CD8-positive, alpha-beta memory T cell (primary cell): Measurements from ENCODE around the gene CRB3. TPM values are rescaled to one million over a fixed set of nuclear protein-coding genes. Genes with fewer than 3 reads are reported as not detected.
A peak's percentile ranks its signal among the peaks of the same experiment; 100 is the strongest.

Source experiments
- CTCF ChIA-PET: fragments of 350-600 bp; sonication (Branson Sonifier 250); formaldehyde crosslinking; loops from one replicate; lab custom pipeline; 2021; ENCODE audit warnings: antibody characterized with exemption; lab: Charles Lee
- POLR2A ChIA-PET: fragments of 350-600 bp; sonication (Branson Sonifier 250); formaldehyde crosslinking; loops from one replicate; lab custom pipeline; 2021; ENCODE audit warnings: antibody characterized with exemption; lab: Charles Lee
- DNase-seq, 5 donors: peaks; one replicate each; pipeline versions ENCODE4 v3.0.0 to v3.0.0-alpha.2; 2020 to 2022; ENCODE audit warnings: mixed read lengths in 1 of 5
- H3K27ac ChIP-seq: one replicate; pipeline ENCODE4 v1.7.0; 2013; ENCODE audit warnings: low read depth, mild to moderate bottlenecking, low read length, moderate library complexity
- H3K27me3 ChIP-seq: 2 replicates; pipeline ENCODE4 v1.7.0; 2013; ENCODE audit warnings: low read length, mild to moderate bottlenecking; ENCODE audit not compliant: insufficient read depth, poor library complexity, severe bottlenecking
- H3K36me3 ChIP-seq: 2 replicates; pipeline ENCODE4 v1.7.0; 2013; ENCODE audit warnings: mild to moderate bottlenecking, low read length, moderate library complexity; ENCODE audit not compliant: insufficient read depth
- H3K4me1 ChIP-seq: 2 replicates; pipeline ENCODE4 v1.7.0; 2013; ENCODE audit warnings: mild to moderate bottlenecking, low read length, moderate library complexity; ENCODE audit not compliant: insufficient read depth
- H3K4me3 ChIP-seq: 2 replicates; pipeline ENCODE4 v1.7.0; 2013; ENCODE audit warnings: mild to moderate bottlenecking, low read length
- H3K9me3 ChIP-seq: 2 replicates; pipeline ENCODE4 v1.7.0; 2013; ENCODE audit warnings: mild to moderate bottlenecking, low read length
- H3K27ac Mint-ChIP-seq, 8 donors: one replicate each; pipeline ENCODE4 v1.8.0; 2020 to 2021; ENCODE audit warnings: mixed read lengths in 8 of 8, mild to moderate bottlenecking in 6 of 8, inconsistent platforms in 3 of 8, moderate library complexity in 3 of 8
- H3K27me3 Mint-ChIP-seq, 2 donors: one replicate each; pipeline ENCODE4 v1.8.0; 2020 to 2021; ENCODE audit warnings: mixed read lengths in 2 of 2, mild to moderate bottlenecking in 1 of 2, moderate library complexity in 1 of 2
- H3K36me3 Mint-ChIP-seq, 3 donors: one replicate each; pipeline ENCODE4 v1.8.0; 2020 to 2021; ENCODE audit warnings: mixed read lengths in 3 of 3, inconsistent platforms in 1 of 3, mild to moderate bottlenecking in 1 of 3
- H3K4me1 Mint-ChIP-seq, 3 donors: one replicate each; pipeline ENCODE4 v1.8.0; 2020 to 2021; ENCODE audit warnings: mixed read lengths in 3 of 3, inconsistent platforms in 1 of 3, mild to moderate bottlenecking in 1 of 3
- H3K4me3 Mint-ChIP-seq, 7 donors: one replicate each; pipeline ENCODE4 v1.8.0; 2020 to 2021; ENCODE audit warnings: mixed read lengths in 7 of 7, mild to moderate bottlenecking in 6 of 7, moderate library complexity in 4 of 7, inconsistent platforms in 2 of 7
- H3K9me3 Mint-ChIP-seq, 5 donors: one replicate each; pipeline ENCODE4 v1.8.0; 2020 to 2022; ENCODE audit warnings: mixed read lengths in 5 of 5, mild to moderate bottlenecking in 3 of 5, moderate library complexity in 2 of 5, inconsistent platforms in 1 of 5
- polyA plus RNA-seq: library from polyadenylated mRNA; unstranded; fragments of 300-500 nt; fragmentation: Illumina TruSeq; gene quantifications from one replicate; pipeline ENCODE4 v1.2.3, GENCODE V29; 2021
- total RNA-seq, 2 experiments: library from RNA; stranded (reverse); gene quantifications; one replicate each; pipeline ENCODE4 v1.2.3, GENCODE V29; 2021

Gene CRB3, protein sequence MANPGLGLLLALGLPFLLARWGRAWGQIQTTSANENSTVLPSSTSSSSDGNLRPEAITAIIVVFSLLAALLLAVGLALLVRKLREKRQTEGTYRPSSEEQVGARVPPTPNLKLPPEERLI
- 1 to 10 TPM in 1 of 2 experiments, under 1 TPM in 1; 0.88 to 1.8 TPM for total RNA-seq
- 4.1 TPM for polyA plus RNA-seq

DNA sequence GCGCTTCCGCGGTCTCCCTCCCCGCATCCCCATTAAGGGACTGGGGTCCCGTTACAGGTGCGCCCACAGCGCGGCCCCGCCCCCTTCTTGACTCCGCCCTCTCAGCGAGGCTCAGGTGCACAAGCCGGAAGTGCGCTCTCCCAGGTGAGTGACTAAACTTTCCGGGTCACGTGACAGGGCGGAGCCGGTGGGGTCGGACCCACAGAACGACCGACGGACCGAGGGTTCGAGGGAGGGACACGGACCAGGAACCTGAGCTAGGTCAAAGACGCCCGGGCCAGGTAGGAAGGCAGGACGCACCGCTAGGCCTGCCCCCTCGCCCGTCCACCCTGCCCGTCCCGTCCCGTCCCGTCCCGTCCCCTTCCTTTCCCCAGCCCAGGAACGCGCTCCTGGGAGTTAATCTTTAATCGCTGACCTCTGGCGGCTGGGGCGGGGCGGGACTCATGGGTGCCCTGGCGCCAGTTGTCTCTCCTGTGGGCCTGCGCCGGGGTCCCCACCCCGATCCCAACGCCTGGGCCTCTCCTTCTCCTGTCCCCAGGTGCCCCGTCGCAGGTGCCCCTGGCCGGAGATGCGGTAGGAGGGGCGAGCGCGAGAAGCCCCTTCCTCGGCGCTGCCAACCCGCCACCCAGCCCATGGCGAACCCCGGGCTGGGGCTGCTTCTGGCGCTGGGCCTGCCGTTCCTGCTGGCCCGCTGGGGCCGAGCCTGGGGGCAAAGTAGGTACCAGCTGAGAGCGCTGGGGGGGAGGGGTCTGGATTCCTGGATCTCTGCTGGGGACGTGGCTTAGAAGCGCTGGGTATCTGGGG lies at the start of gene CRB3:
CRB3 (plus strand) TSS at position 202 of the 804 bp plus-strand sequence; CDS start at position 633, 431 bp downstream.
- peak within 1 kb of the TSS; percentile 33 to 83 (median 63) for H3K4me3 Mint-ChIP-seq
- Histone ChIP-seq H3K4me1 (peaks cover 12% of the 10 kb centered on the region), H3K9me3 (no peaks in the 10 kb centered on the region), H3K36me3 (no peaks in the 10 kb centered on the region), H3K27ac (no peak within 1 kb of the TSS), H3K27me3 (no peaks in the 10 kb centered on the region), H3K4me3 (peak within 1 kb of the TSS; percentile 45)
- POLR2A ChIA-PET, result no interaction called here
- H3K36me3 Mint-ChIP-seq, result peaks cover 0 to 26% (median 1%) of the 10 kb centered on the region in 3 donors
- H3K9me3 Mint-ChIP-seq, result no peaks in the 10 kb centered on the region
- CTCF ChIA-PET, result interaction anchor here (1.7 kb wide), 1 partner anchor 18 kb away, joined by 8 read pairs; the partner anchor contains the start of gene DENND1C
- DNase-seq, result peak in 4 of 5 donors; percentile 25 to 77 (median 48)
- peak within 1 kb of the TSS in 5 of 8 donors; percentile 19 to 91 (median 60) for H3K27ac Mint-ChIP-seq
- peaks cover 14 to 25% (median 20%) of the 10 kb centered on the region in 3 donors for H3K4me1 Mint-ChIP-seq
- no peaks in the 10 kb centered on the region for H3K27me3 Mint-ChIP-seq

DNA sequence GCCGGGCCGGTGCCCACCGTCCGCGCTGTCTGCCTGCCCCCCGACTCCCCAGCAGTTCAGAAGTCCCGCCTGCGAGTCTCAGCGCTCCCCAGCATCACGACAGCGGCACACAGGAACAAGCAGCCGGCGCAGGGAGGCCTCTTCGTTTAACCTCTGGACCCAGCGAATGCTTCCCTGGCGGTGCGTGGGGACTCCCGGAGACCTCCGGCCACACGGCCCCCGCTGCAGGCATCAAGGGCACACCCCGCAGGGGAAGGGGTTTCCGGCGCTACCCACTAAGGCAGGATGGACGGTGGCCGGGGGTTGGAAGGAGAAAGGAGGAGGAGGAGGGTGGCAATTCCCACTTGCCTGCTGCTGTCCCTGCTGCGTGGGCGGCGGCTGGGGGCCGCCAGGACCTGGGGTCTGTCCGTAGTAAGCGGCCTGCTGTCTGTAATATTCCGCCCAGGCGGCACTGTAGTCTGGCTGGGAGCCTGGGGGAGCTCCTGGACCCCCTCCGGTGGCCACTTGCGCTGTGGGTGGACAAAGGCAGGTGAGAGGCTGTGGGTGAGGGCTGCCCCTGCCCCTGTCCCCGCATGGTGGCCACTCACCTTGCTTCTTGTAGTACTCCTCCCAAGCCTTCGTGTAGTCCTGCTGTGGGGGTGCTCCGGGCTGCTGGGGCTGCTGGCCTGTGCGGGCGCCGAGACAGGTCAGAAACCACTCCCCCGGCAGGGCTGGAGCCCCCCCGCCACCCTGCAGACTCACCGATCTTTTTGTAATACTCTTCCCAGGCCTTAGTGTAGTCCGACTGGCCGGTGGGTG lies 49.1 kb upstream of the CRB3 start:
- no peaks in the 10 kb centered on the region for H3K27me3 ChIP-seq
- POLR2A ChIA-PET, result no interaction called here
- H3K4me1 ChIP-seq, result no peaks in the 10 kb centered on the region
- no peak overlapping the region for H3K27ac ChIP-seq
- Mint-ChIP-seq H3K27ac (no peak overlapping the region), H3K27me3 (no peaks in the 10 kb centered on the region), H3K4me3 (no peak overlapping the region), H3K9me3 (no peaks in the 10 kb centered on the region), H3K4me1 (no peaks in the 10 kb centered on the region), H3K36me3 (peaks cover 2 to 68% (median 2%) of the 10 kb centered on the region in 3 donors)
- H3K9me3 ChIP-seq, result no peaks in the 10 kb centered on the region
- H3K4me3 ChIP-seq, result no peak overlapping the region
- H3K36me3 ChIP-seq, result peaks cover 38% of the 10 kb centered on the region
- CTCF ChIA-PET, result no interaction called here
- no peak for DNase-seq

GRCh38 chr19:6415591-6416190 lies 48.4 kb upstream of the CRB3 start:
- Histone ChIP-seq H3K27ac (no peak overlapping the region), H3K4me1 (no peaks in the 10 kb centered on the region), H3K9me3 (no peaks in the 10 kb centered on the region), H3K36me3 (peaks cover 45% of the 10 kb centered on the region), H3K27me3 (no peaks in the 10 kb centered on the region), H3K4me3 (no peak overlapping the region)
- H3K27me3 Mint-ChIP-seq, result no peaks in the 10 kb centered on the region
- H3K36me3 Mint-ChIP-seq, result peaks cover 3 to 75% (median 5%) of the 10 kb centered on the region in 3 donors
- H3K4me3 Mint-ChIP-seq, result no peak overlapping the region
- H3K9me3 Mint-ChIP-seq, result no peaks in the 10 kb centered on the region
- no peak overlapping the region for H3K27ac Mint-ChIP-seq
- ChIA-PET POLR2A (no interaction called here), CTCF (no interaction called here)
- DNase-seq, result no peak
- H3K4me1 Mint-ChIP-seq, result peaks cover 0 to 3% (median 1%) of the 10 kb centered on the region in 3 donors

DNA sequence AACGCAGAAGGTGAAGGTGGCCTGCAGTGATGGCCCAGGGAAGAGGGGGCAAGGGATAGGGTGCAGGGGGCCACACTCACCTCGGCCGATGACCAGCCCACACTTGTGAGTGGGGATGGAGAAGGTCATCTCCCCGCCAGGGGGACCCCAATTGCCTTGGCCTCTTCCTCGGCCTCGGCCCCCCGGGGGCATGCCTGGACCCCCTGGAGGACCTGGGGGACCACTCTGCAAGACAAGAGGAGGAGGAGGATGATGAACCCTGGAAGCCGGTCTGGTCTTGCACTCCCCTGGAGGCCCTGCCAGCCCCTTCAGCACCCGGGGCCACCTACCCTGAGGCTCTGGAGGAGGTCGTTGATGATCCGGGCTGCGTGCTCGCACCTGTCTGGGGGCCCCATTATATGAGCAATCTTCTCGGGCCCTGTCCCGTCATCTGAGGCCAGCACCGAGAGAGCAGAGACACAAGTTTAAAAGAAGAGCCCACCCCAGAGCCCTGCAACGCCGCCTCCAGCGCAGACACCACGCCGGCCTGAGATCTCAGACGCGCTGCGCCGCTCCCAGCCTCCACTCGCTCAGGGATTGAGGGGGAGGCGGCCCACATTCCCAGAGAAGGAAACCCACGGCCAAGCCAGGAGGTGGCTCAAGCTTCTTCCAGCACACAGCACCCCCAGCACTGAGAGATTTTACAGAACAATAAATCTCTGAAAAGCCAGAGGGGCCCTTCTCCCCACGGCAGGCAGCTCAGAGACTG lies 47.2 kb upstream of the CRB3 start:
- CTCF ChIA-PET, result interaction anchor here (0.6 to 1.3 kb wide), 2 partner anchors 19 to 103 kb away, joined by 3 read pairs; no protein-coding TSS in a partner anchor

DNA sequence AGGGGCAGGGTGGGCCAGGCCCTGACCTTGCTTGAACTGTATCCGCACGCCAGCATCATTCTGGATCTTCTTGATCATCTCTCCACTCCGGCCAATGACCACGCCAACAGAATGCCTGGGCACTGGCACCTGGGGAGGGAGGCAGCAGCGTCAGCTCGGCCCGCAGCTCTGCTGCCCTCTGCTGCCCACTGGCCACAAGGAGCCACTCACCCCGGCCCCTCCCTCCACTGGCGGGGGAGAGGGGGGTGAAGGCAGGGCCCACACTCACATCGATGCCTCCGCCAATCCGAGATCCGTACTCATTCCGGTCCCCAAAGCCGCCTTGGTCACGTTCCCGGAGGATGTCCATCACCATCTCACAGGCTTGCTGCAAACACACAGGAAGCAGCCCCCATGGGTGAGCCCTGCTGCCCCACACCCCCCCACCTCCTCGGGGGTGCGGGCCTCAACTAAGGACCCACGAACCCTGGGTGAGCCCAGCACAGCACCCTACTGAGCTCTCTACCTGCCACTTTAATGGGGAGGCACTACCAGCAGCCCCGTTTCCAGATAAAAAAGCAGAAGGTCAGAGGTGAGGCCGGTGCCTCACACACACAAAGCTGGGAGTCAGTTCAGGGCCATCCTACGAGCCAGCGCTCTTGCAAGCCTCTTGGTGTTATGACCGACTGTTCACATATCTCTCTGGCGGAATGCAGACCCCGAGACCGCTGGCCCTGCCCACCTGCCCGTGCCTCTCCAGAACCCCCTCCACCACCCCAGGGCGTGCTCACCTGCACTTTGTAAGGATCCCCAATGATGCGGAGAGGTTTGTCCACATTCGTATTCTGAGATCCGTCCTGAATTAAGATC lies 46.1 kb upstream of the CRB3 start:
- peaks cover 8% of the 10 kb centered on the region for H3K4me1 ChIP-seq
- no peaks in the 10 kb centered on the region for H3K27me3 ChIP-seq
- H3K27ac ChIP-seq, result no peak overlapping the region
- no peak overlapping the region for H3K27ac Mint-ChIP-seq
- H3K9me3 Mint-ChIP-seq, result no peaks in the 10 kb centered on the region
- ChIA-PET CTCF (interaction anchor here (1.3 kb wide), 1 partner anchor 20 kb away, joined by 3 read pairs; no protein-coding TSS in a partner anchor), POLR2A (interaction anchor here (0.6 kb wide), 1 partner anchor 8 kb away, joined by 3 read pairs; no protein-coding TSS in a partner anchor)
- peaks cover 52% of the 10 kb centered on the region for H3K36me3 ChIP-seq
- no peak for DNase-seq
- H3K4me1 Mint-ChIP-seq, result peaks cover 12 to 26% (median 12%) of the 10 kb centered on the region in 3 donors
- H3K9me3 ChIP-seq, result no peaks in the 10 kb centered on the region
- H3K4me3 Mint-ChIP-seq, result peak overlapping the region in 2 of 7 donors; percentile 32 to 42
- no peaks in the 10 kb centered on the region for H3K27me3 Mint-ChIP-seq
- H3K36me3 Mint-ChIP-seq, result peaks cover 3 to 91% (median 9%) of the 10 kb centered on the region in 3 donors
- H3K4me3 ChIP-seq, result no peak overlapping the region

More for the DNA sequence above, 47.2 kb upstream of the CRB3 start:
- Mint-ChIP-seq H3K4me3 (no peak overlapping the region), H3K9me3 (no peaks in the 10 kb centered on the region), H3K27ac (no peak overlapping the region), H3K27me3 (no peaks in the 10 kb centered on the region), H3K36me3 (peaks cover 3 to 87% (median 6%) of the 10 kb centered on the region in 3 donors), H3K4me1 (peaks cover 1 to 15% (median 2%) of the 10 kb centered on the region in 3 donors)
- POLR2A ChIA-PET, result interaction anchor here (0.6 kb wide), 1 partner anchor 9 kb away, joined by 3 read pairs; no protein-coding TSS in a partner anchor
- Histone ChIP-seq H3K36me3 (peaks cover 52% of the 10 kb centered on the region), H3K4me3 (no peak overlapping the region), H3K27me3 (no peaks in the 10 kb centered on the region), H3K27ac (no peak overlapping the region), H3K4me1 (no peaks in the 10 kb centered on the region), H3K9me3 (no peaks in the 10 kb centered on the region)
- no peak for DNase-seq

- no peaks in the 10 kb centered on the region for H3K27me3 Mint-ChIP-seq
- CTCF ChIA-PET, result interaction anchor here (1.3 kb wide), 1 partner anchor 21 kb away, joined by 3 read pairs; no protein-coding TSS in a partner anchor
Observed at GRCh38 chr19:6418562-6418932, 45.5 kb upstream of the CRB3 start.

More at GRCh38 chr19:6418562-6418932, 45.5 kb upstream of the CRB3 start:
- no peak for DNase-seq
- Mint-ChIP-seq H3K4me3 (peak overlapping the region in 1 of 7 donors; percentile 69), H3K36me3 (peaks cover 3 to 91% (median 9%) of the 10 kb centered on the region in 3 donors), H3K9me3 (no peaks in the 10 kb centered on the region), H3K4me1 (peaks cover 18 to 32% (median 19%) of the 10 kb centered on the region in 3 donors), H3K27ac (no peak overlapping the region)
- H3K9me3 ChIP-seq, result no peaks in the 10 kb centered on the region
- no peak overlapping the region for H3K4me3 ChIP-seq
- POLR2A ChIA-PET, result no interaction called here
- H3K4me1 ChIP-seq, result peaks cover 14% of the 10 kb centered on the region
- peaks cover 52% of the 10 kb centered on the region for H3K36me3 ChIP-seq
- H3K27me3 ChIP-seq, result no peaks in the 10 kb centered on the region
- no peak overlapping the region for H3K27ac ChIP-seq
